Activated naive CD4-positive, alpha-beta T cell treated with anti-CD3 and anti-CD28 coated beads for 36 hours (primary cell): ENCODE results near the gene OS9. TPM values are rescaled to one million over a fixed set of nuclear protein-coding genes. Genes with fewer than 3 reads are reported as not detected.

Experiments
- CTCF ChIA-PET: fragments of 350-600 bp; sonication (Branson Sonifier 250); formaldehyde crosslinking; loops from one replicate; lab custom pipeline; 2021; ENCODE audit warnings: antibody characterized with exemption; lab: Charles Lee
- DNase-seq: peaks from one replicate; pipeline ENCODE4 v3.0.0-alpha.2; 2020
- H3K27ac Mint-ChIP-seq: one replicate; pipeline ENCODE4 v1.8.0; 2021; ENCODE audit warnings: mild to moderate bottlenecking, mixed read lengths
- H3K27me3 Mint-ChIP-seq: one replicate; pipeline ENCODE4 v1.8.0; 2021; ENCODE audit warnings: low read depth, mixed read lengths
- H3K36me3 Mint-ChIP-seq: one replicate; pipeline ENCODE4 v1.8.0; 2021; ENCODE audit warnings: low read depth, mixed read lengths
- H3K4me1 Mint-ChIP-seq: one replicate; pipeline ENCODE4 v1.8.0; 2021; ENCODE audit warnings: low read depth, mixed read lengths
- H3K4me3 Mint-ChIP-seq: one replicate; pipeline ENCODE4 v1.8.0; 2021; ENCODE audit warnings: mild to moderate bottlenecking, moderate library complexity, mixed read lengths
- H3K9me3 Mint-ChIP-seq: one replicate; pipeline ENCODE4 v1.8.0; 2021; ENCODE audit warnings: mixed read lengths
- intact Hi-C: fragments of 100-400 bp; cut with micrococcal nuclease; formaldehyde crosslinking; loops from one replicate; pipeline ENCODE4 v1.15.1; 2023
- total RNA-seq, 2 experiments: library from RNA; stranded (reverse); gene quantifications; one replicate each; pipeline ENCODE4 v1.2.3, GENCODE V29; 2021

OS9 gene
- total RNA-seq, 2 experiments from 2014 or later = 60.7 to 60.9 TPM

GRCh38 chr12:57752668-57753000, 58.7 kb downstream of the OS9 start:
- Mint-ChIP-seq H3K36me3 (peaks cover 39% of the 10 kb centered on the region), H3K4me1 (peaks cover 52% of the 10 kb centered on the region), H3K27me3 (no peaks in the 10 kb centered on the region), H3K4me3 (peak overlapping the region; percentile 100), H3K9me3 (no peaks in the 10 kb centered on the region), H3K27ac (peak overlapping the region; percentile 99)
- DNase-seq = no peak
- intact Hi-C loops = loop anchor here (1.0 to 5.0 kb wide), 9 partner anchors 8 to 515 kb away; partner anchors contain the start of genes ATP23, EEF1AKMT3, MBD6 and METTL1
- CTCF ChIA-PET = interaction anchor here (0.9 kb wide), 1 partner anchor 11 kb away, joined by 4 read pairs; no protein-coding TSS in a partner anchor

- no peaks in the 10 kb centered on the region for H3K9me3 Mint-ChIP-seq
- peak overlapping the region; percentile 78 for H3K4me3 Mint-ChIP-seq
- peaks cover 57% of the 10 kb centered on the region for H3K4me1 Mint-ChIP-seq
- CTCF ChIA-PET = interaction anchor here (0.7 to 3.4 kb wide), 3 partner anchors 12 to 29 kb away, joined by 3 to 42 read pairs (median 3); partner anchors contain the start of genes CYP27B1 and TSFM
- H3K27ac Mint-ChIP-seq = peak overlapping the region; percentile 38
- no peak for DNase-seq
- peaks cover 36% of the 10 kb centered on the region for H3K36me3 Mint-ChIP-seq
- intact Hi-C loops = loop anchor here (2.0 to 5.0 kb wide), 4 partner anchors 13 to 1843 kb away; partner anchors contain the start of gene SLC16A7
- no peaks in the 10 kb centered on the region for H3K27me3 Mint-ChIP-seq
These were observed 59.9 kb downstream of the OS9 start for GRCh38 chr12:57753756-57754337.

- peak; percentile 89 for DNase-seq
- no peaks in the 10 kb centered on the region for H3K27me3 Mint-ChIP-seq
- peak within 1 kb of the TSS; percentile 81 for H3K4me3 Mint-ChIP-seq
- H3K36me3 Mint-ChIP-seq = peaks cover 30% of the 10 kb centered on the region
- peaks cover 61% of the 10 kb centered on the region for H3K4me1 Mint-ChIP-seq
- H3K27ac Mint-ChIP-seq = peak within 1 kb of the TSS; percentile 38
- H3K9me3 Mint-ChIP-seq = no peaks in the 10 kb centered on the region
- CTCF ChIA-PET = interaction anchor here (0.7 to 3.4 kb wide), 4 partner anchors 11 to 83 kb away, joined by 3 to 42 read pairs (median 5); partner anchors contain the start of genes CYP27B1 and TSFM
- intact Hi-C loops = loop anchor here (2.0 to 5.0 kb wide), 3 partner anchors 14 to 1842 kb away; partner anchors contain the start of gene SLC16A7
These were observed 60.7 kb downstream of the OS9 start, which contains the start of gene MARCHF9 for GRCh38 chr12:57754411-57755193. MARCHF9 (plus strand) TSS chr12:57755103; CDS start chr12:57755529, 426 bp downstream.

GRCh38 chr12:57755194-57755453, 61.2 kb downstream of the OS9 start:
- intact Hi-C loops = loop anchor here (2.0 kb wide), 2 partner anchors 14 to 1842 kb away; partner anchors contain the start of gene SLC16A7
- DNase-seq = no peak
- CTCF ChIA-PET = interaction anchor here (1.9 to 3.4 kb wide), 2 partner anchors 11 to 82 kb away, joined by 7 to 42 read pairs; partner anchors contain the start of gene CYP27B1
- Mint-ChIP-seq H3K27ac (no peak overlapping the region), H3K4me3 (peak overlapping the region; percentile 78), H3K27me3 (no peaks in the 10 kb centered on the region), H3K9me3 (no peaks in the 10 kb centered on the region), H3K4me1 (peaks cover 63% of the 10 kb centered on the region), H3K36me3 (peaks cover 29% of the 10 kb centered on the region)

GRCh38 chr12:57755454-57756372, 61.8 kb downstream of the OS9 start:
- H3K4me1 Mint-ChIP-seq = peaks cover 58% of the 10 kb centered on the region
- no peak overlapping the region for H3K27ac Mint-ChIP-seq
- peak; percentile 41 for DNase-seq
- no peaks in the 10 kb centered on the region for H3K9me3 Mint-ChIP-seq
- intact Hi-C loops = loop anchor here (1.0 to 2.0 kb wide), 6 partner anchors 10 to 1841 kb away; partner anchors contain the start of gene SLC16A7
- H3K27me3 Mint-ChIP-seq = no peaks in the 10 kb centered on the region
- H3K4me3 Mint-ChIP-seq = peak overlapping the region; percentile 81
- H3K36me3 Mint-ChIP-seq = peaks cover 24% of the 10 kb centered on the region
- CTCF ChIA-PET = interaction anchor here (0.6 to 3.4 kb wide), 17 partner anchors 10 to 152 kb away, joined by 3 to 42 read pairs (median 5); partner anchors contain the start of genes CYP27B1, EEF1AKMT3, METTL1 and TSPAN31

GRCh38 chr12:57756406-57757341, 62.7 kb downstream of the OS9 start:
- intact Hi-C loops = loop anchor here (1.0 kb wide), 4 partner anchors 9 to 149 kb away; no protein-coding TSS in a partner anchor
- no peaks in the 10 kb centered on the region for H3K27me3 Mint-ChIP-seq
- H3K4me3 Mint-ChIP-seq = peak overlapping the region; percentile 81
- DNase-seq = peak; percentile 77
- CTCF ChIA-PET = interaction anchor here (0.6 to 3.4 kb wide), 26 partner anchors 9 to 274 kb away, joined by 3 to 42 read pairs (median 5); partner anchors contain the start of genes CYP27B1, EEF1AKMT3, METTL1 and TSPAN31
- H3K36me3 Mint-ChIP-seq = peaks cover 15% of the 10 kb centered on the region
- H3K27ac Mint-ChIP-seq = no peak overlapping the region
- peaks cover 51% of the 10 kb centered on the region for H3K4me1 Mint-ChIP-seq
- H3K9me3 Mint-ChIP-seq = no peaks in the 10 kb centered on the region

- Mint-ChIP-seq H3K4me3 (no peak overlapping the region), H3K36me3 (peaks cover 10% of the 10 kb centered on the region), H3K4me1 (peaks cover 43% of the 10 kb centered on the region), H3K27ac (no peak overlapping the region), H3K27me3 (no peaks in the 10 kb centered on the region), H3K9me3 (no peaks in the 10 kb centered on the region)
- no peak for DNase-seq
- CTCF ChIA-PET = interaction anchor here (1.2 to 1.6 kb wide), 2 partner anchors 24 to 147 kb away, joined by 6 to 7 read pairs; no protein-coding TSS in a partner anchor
- intact Hi-C loops = no loop called here
These were observed 63.8 kb downstream of the OS9 start for GRCh38 chr12:57757771-57758170.

- Mint-ChIP-seq H3K4me1 (peaks cover 40% of the 10 kb centered on the region), H3K27ac (no peak overlapping the region), H3K27me3 (no peaks in the 10 kb centered on the region), H3K9me3 (no peaks in the 10 kb centered on the region), H3K4me3 (no peak overlapping the region), H3K36me3 (peaks cover 18% of the 10 kb centered on the region)
- DNase-seq = no peak
- CTCF ChIA-PET = interaction anchor here (0.6 to 2.3 kb wide), 19 partner anchors 9 to 180 kb away, joined by 3 to 17 read pairs (median 5); partner anchors contain the start of genes TSFM and TSPAN31
- intact Hi-C loops = no loop called here
These were observed 64.8 kb downstream of the OS9 start for GRCh38 chr12:57758552-57759359.

- Mint-ChIP-seq H3K4me3 (no peak overlapping the region), H3K27ac (no peak overlapping the region), H3K9me3 (no peaks in the 10 kb centered on the region), H3K36me3 (peaks cover 19% of the 10 kb centered on the region), H3K27me3 (no peaks in the 10 kb centered on the region), H3K4me1 (peaks cover 39% of the 10 kb centered on the region)
- CTCF ChIA-PET = interaction anchor here (0.7 to 2.3 kb wide), 22 partner anchors 8 to 179 kb away, joined by 3 to 17 read pairs (median 4); partner anchors contain the start of genes EEF1AKMT3, METTL1, TSFM and TSPAN31
- intact Hi-C loops = no loop called here
- peak; percentile 63 for DNase-seq
These were observed 65.5 kb downstream of the OS9 start for GRCh38 chr12:57759360-57759980.
